ENCODE results near the gene MARCOL.
"Not testable (repeated sequence)": the region's sequence is repeated elsewhere in the genome, so short reads cannot be mapped to it uniquely, and the experiment has no call there.

- TF ChIP-seq ZNF274 (IDR thresholded peaks at IDR 0.05; ENCODE audit: low read depth, low read length); POLR2AphosphoS5 (IDR thresholded peaks at IDR 0.05; ENCODE audit: low read depth, low read length); SIN3A (IDR thresholded peaks at IDR 0.05; ENCODE audit: low read depth); ZFX (IDR thresholded peaks at IDR 0.05): not testable (repeated sequence)
- TF ChIP-seq, protein P1, sequence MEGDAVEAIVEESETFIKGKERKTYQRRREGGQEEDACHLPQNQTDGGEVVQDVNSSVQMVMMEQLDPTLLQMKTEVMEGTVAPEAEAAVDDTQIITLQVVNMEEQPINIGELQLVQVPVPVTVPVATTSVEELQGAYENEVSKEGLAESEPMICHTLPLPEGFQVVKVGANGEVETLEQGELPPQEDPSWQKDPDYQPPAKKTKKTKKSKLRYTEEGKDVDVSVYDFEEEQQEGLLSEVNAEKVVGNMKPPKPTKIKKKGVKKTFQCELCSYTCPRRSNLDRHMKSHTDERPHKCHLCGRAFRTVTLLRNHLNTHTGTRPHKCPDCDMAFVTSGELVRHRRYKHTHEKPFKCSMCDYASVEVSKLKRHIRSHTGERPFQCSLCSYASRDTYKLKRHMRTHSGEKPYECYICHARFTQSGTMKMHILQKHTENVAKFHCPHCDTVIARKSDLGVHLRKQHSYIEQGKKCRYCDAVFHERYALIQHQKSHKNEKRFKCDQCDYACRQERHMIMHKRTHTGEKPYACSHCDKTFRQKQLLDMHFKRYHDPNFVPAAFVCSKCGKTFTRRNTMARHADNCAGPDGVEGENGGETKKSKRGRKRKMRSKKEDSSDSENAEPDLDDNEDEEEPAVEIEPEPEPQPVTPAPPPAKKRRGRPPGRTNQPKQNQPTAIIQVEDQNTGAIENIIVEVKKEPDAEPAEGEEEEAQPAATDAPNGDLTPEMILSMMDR (IDR thresholded peaks at IDR 0.05 in 2 of 3, conservative IDR thresholded peaks at IDR 0.05 in 1 of 3; ENCODE audit: borderline replicate concordance in 1 of 3, insufficient read depth in 1 of 3, low read depth in 2 of 3, low read length in 2 of 3) = not testable (repeated sequence)
These were observed 43.0 kb downstream of the MARCOL start for GRCh38 chr5:148281336-148281735.
